HEK293 (cell line): ENCODE data around the gene THAP11.

Experiments
- CTCF ChIA-PET: fragments of 350-600 bp; formaldehyde crosslinking; extraction: SDS; loops from one replicate; lab custom pipeline; 2021; ENCODE audit warnings: antibody characterized with exemption; lab: Yijun Ruan, JAX
- POLR2A ChIA-PET: fragments of 300-600 bp; formaldehyde crosslinking; extraction: SDS; loops from one replicate; lab custom pipeline; 2020; ENCODE audit warnings: antibody characterized with exemption, inconsistent platforms; lab: Yijun Ruan, JAX
- H3K27ac ChIP-seq: fragments of 200-500 bp; sonication (Bioruptor generic); 2 replicates; pipeline ENCODE4 v1.5.1; 2014; ENCODE audit warnings: low read depth, low read length, control low read depth, inconsistent platforms; ENCODE audit errors: extremely low read depth
- H3K36me3 ChIP-seq, 2 experiments: fragments of 200-500 bp in 1 of 2; sonication (Bioruptor generic) in 1 of 2; 1 replicate in 1 of 2; 2 replicates in 1 of 2; pipeline ENCODE4 v1.5.1; 2014 to 2017; ENCODE audit warnings: inconsistent platforms in 2 of 2, low read length in 2 of 2; ENCODE audit not compliant: control insufficient read depth in 2 of 2, insufficient read depth in 1 of 2
- H3K4me1 ChIP-seq: fragments of 200-500 bp; sonication (Bioruptor generic); 2 replicates; pipeline ENCODE4 v1.5.1; 2014; ENCODE audit warnings: mild to moderate bottlenecking, low read length, inconsistent platforms; ENCODE audit not compliant: control insufficient read depth, insufficient read depth
- H3K4me3 ChIP-seq: 2 replicates; pipeline ENCODE4 v1.5.1; 2011; ENCODE audit warnings: low read depth, mild to moderate bottlenecking, control low read depth, low read length, moderate library complexity
- H3K9me3 ChIP-seq: fragments of 200-500 bp; sonication (Bioruptor generic); 2 replicates; pipeline ENCODE4 v1.5.1; 2014; ENCODE audit warnings: low read depth, low read length, inconsistent platforms; ENCODE audit not compliant: control insufficient read depth, insufficient read depth
- FEZF1 ChIP-seq: fragments of 450-650 bp; formaldehyde crosslinking; IDR thresholded peaks from 2 replicates; pipeline ENCODE4 v1.5.1; 2016; ENCODE audit warnings: missing biosample characterization, missing genetic modification characterization
- GLIS2 ChIP-seq: fragments of 450-650 bp; formaldehyde crosslinking; IDR thresholded peaks from 2 replicates; pipeline ENCODE4 v1.5.1; 2016; ENCODE audit warnings: missing biosample characterization, missing genetic modification characterization
- KLF1 ChIP-seq: fragments of 450-650 bp; formaldehyde crosslinking; IDR thresholded peaks from 2 replicates; pipeline ENCODE4 v1.5.1; 2016; ENCODE audit warnings: missing biosample characterization, missing genetic modification characterization
- MZF1 ChIP-seq: fragments of 450-650 bp; formaldehyde crosslinking; IDR thresholded peaks from 2 replicates; pipeline ENCODE4 v1.5.1; 2017; ENCODE audit warnings: missing biosample characterization, missing genetic modification characterization, borderline replicate concordance
- PRDM1 ChIP-seq: fragments of 450-650 bp; formaldehyde crosslinking; IDR thresholded peaks from 2 replicates; pipeline ENCODE4; 2016; ENCODE audit warnings: missing biosample characterization, missing genetic modification characterization
- SCRT1 ChIP-seq: fragments of 450-650 bp; formaldehyde crosslinking; IDR thresholded peaks from 2 replicates; pipeline ENCODE4 v1.5.1; 2016; ENCODE audit warnings: missing biosample characterization, missing genetic modification characterization, borderline replicate concordance
- SCRT2 ChIP-seq: fragments of 450-650 bp; formaldehyde crosslinking; IDR thresholded peaks from 2 replicates; pipeline ENCODE4 v1.5.1; 2016; ENCODE audit warnings: missing biosample characterization, missing genetic modification characterization
- ZBTB1 ChIP-seq: fragments of 450-650 bp; formaldehyde crosslinking; IDR thresholded peaks from 2 replicates; pipeline ENCODE4 v1.5.1; 2016; ENCODE audit warnings: missing biosample characterization, missing genetic modification characterization
- ZBTB8A ChIP-seq: fragments of 450-650 bp; formaldehyde crosslinking; IDR thresholded peaks from 2 replicates; pipeline ENCODE4 v1.5.1; 2016; ENCODE audit warnings: missing biosample characterization, missing genetic modification characterization
- ZNF169 ChIP-seq: fragments of 450-650 bp; formaldehyde crosslinking; IDR thresholded peaks from 2 replicates; pipeline ENCODE4 v1.5.1; 2016; ENCODE audit warnings: missing biosample characterization, missing genetic modification characterization
- ZNF174 ChIP-seq: fragments of 450-650 bp; formaldehyde crosslinking; IDR thresholded peaks from 2 replicates; pipeline ENCODE4 v1.5.0; 2017; ENCODE audit warnings: missing biosample characterization, mild to moderate bottlenecking, missing genetic modification characterization
- ZNF175 ChIP-seq: fragments of 450-650 bp; formaldehyde crosslinking; IDR thresholded peaks from 2 replicates; pipeline ENCODE4 v1.5.1; 2016; ENCODE audit warnings: missing biosample characterization, missing genetic modification characterization
- ZNF214 ChIP-seq: fragments of 450-650 bp; formaldehyde crosslinking; IDR thresholded peaks from 2 replicates; pipeline ENCODE4 v1.5.1; 2017; ENCODE audit warnings: missing biosample characterization, mild to moderate bottlenecking, missing genetic modification characterization, borderline replicate concordance
- ZNF311 ChIP-seq: fragments of 450-650 bp; formaldehyde crosslinking; IDR thresholded peaks from 2 replicates; pipeline ENCODE4 v1.5.1; 2017; ENCODE audit warnings: missing biosample characterization, missing genetic modification characterization, borderline replicate concordance
- ZNF391 ChIP-seq: fragments of 450-650 bp; formaldehyde crosslinking; IDR thresholded peaks from 2 replicates; pipeline ENCODE4 v1.5.1; 2016; ENCODE audit warnings: low read depth, missing biosample characterization, missing genetic modification characterization, borderline replicate concordance
- ZNF416 ChIP-seq: fragments of 450-650 bp; formaldehyde crosslinking; IDR thresholded peaks from 2 replicates; pipeline ENCODE4 v1.5.1; 2016; ENCODE audit warnings: missing biosample characterization, missing genetic modification characterization
- ZNF571 ChIP-seq: fragments of 450-650 bp; formaldehyde crosslinking; IDR thresholded peaks from 2 replicates; pipeline ENCODE4 v1.5.0; 2017; ENCODE audit warnings: missing biosample characterization, missing genetic modification characterization
- ZNF585B ChIP-seq: fragments of 450-650 bp; formaldehyde crosslinking; IDR thresholded peaks from 2 replicates; pipeline ENCODE4 v1.5.1; 2016; ENCODE audit warnings: missing biosample characterization, missing genetic modification characterization
- ZNF624 ChIP-seq: fragments of 450-650 bp; formaldehyde crosslinking; IDR thresholded peaks from 2 replicates; pipeline ENCODE4 v1.5.1; 2017; ENCODE audit warnings: missing biosample characterization, missing genetic modification characterization
- ZSCAN16 ChIP-seq: fragments of 450-650 bp; formaldehyde crosslinking; IDR thresholded peaks from 2 replicates; pipeline ENCODE4 v1.5.1; 2016; ENCODE audit warnings: missing biosample characterization, missing genetic modification characterization
- ZSCAN30 ChIP-seq: fragments of 450-650 bp; IDR thresholded peaks from 2 replicates; pipeline ENCODE4 v1.5.1; 2018; ENCODE audit warnings: missing biosample characterization, mild to moderate bottlenecking, missing genetic modification characterization, moderate library complexity
- TF ChIP-seq, protein P1 (sequence below): fragments of 450-650 bp; formaldehyde crosslinking; IDR thresholded peaks from 2 replicates; pipeline ENCODE4 v1.5.1; 2016; ENCODE audit warnings: missing biosample characterization, missing genetic modification characterization
- TF ChIP-seq, protein P2 (sequence below): fragments of 450-650 bp; formaldehyde crosslinking; IDR thresholded peaks from 2 replicates; pipeline ENCODE4 v1.5.1; 2016; ENCODE audit warnings: missing biosample characterization, missing genetic modification characterization
- TF ChIP-seq, protein P3 (sequence below): fragments of 450-650 bp; formaldehyde crosslinking; IDR thresholded peaks from 2 replicates; pipeline ENCODE4 v1.5.1; 2016; ENCODE audit warnings: missing biosample characterization, missing genetic modification characterization

THAP11 gene

DNA sequence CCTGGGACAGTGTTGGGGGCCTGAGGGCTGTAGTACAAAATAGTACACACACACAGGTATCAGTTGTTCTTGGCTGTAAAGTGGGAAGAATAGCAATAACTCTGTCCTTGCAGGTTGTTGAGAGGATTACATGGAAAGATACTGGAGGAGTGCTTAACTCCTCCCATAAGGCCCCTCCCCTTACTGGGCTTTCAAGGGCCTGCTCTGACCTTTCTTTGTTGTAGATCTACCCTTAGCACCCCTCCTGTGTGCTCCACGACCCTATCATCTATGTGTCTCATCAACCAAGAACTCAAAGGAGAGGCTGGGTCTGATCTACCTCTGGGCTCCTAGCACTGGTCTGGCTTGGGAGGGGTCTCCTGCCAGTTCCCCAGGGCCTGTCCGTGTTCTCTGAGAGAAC, 22.5 kb downstream of the THAP11 start (continued):
- TF ChIP-seq, protein P1, sequence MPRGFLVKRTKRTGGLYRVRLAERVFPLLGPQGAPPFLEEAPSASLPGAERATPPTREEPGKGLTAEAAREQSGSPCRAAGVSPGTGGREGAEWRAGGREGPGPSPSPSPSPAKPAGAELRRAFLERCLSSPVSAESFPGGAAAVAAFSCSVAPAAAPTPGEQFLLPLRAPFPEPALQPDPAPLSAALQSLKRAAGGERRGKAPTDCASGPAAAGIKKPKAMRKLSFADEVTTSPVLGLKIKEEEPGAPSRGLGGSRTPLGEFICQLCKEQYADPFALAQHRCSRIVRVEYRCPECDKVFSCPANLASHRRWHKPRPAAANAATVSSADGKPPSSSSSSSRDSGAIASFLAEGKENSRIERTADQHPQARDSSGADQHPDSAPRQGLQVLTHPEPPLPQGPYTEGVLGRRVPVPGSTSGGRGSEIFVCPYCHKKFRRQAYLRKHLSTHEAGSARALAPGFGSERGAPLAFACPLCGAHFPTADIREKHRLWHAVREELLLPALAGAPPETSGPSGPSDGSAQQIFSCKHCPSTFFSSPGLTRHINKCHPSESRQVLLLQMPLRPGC = no peak
- TF ChIP-seq ZNF169 (tag by site-specific recombination) = no peak

DNA sequence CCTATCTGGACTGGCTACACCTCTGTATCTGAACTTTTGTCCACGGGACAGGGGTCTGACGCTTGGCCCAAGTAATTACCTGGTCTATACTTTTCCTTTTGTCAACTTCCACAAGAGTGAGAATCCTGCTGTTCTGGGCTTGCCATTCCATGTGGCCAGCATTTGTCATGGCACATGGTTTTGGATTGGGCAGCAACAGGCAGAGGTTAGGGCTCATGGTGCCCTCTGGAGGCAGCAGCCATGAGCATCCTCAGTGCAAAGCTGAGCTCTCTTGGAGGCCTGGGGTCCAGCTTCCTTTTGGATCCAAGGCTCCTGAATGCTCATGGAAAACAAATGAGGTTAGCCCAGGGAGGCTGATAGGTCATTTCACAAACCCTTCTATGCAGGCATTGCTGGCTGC, 23.2 kb downstream of the THAP11 start:
- H3K4me3 ChIP-seq = no peak overlapping the region
- CTCF ChIA-PET = interaction anchor here (0.6 to 1.7 kb wide), 10 partner anchors 15 to 203 kb away, joined by 3 to 7 read pairs (median 4); partner anchors contain the start of gene NUTF2
- H3K27ac ChIP-seq = no peak overlapping the region
- TF ChIP-seq ZNF571 (no peak), SCRT1 (tag by site-specific recombination) (no peak), SCRT2 (tag by site-specific recombination) (peak; percentile 79), ZNF214 (no peak), ZSCAN30 (tag by site-specific recombination) (0 out of 2 replicates have a peak, but pooled peaks have one; percentile 42), ZNF175 (tag by site-specific recombination) (no peak), ZNF391 (no peak), ZBTB8A (no peak), FEZF1 (tag by site-specific recombination) (0 out of 2 replicates have a peak, but pooled peaks have one; percentile 10), ZNF624 (tag by site-specific recombination) (no peak), ZSCAN16 (no peak), ZNF416 (tag by site-specific recombination) (no peak)
- TF ChIP-seq, protein P2, sequence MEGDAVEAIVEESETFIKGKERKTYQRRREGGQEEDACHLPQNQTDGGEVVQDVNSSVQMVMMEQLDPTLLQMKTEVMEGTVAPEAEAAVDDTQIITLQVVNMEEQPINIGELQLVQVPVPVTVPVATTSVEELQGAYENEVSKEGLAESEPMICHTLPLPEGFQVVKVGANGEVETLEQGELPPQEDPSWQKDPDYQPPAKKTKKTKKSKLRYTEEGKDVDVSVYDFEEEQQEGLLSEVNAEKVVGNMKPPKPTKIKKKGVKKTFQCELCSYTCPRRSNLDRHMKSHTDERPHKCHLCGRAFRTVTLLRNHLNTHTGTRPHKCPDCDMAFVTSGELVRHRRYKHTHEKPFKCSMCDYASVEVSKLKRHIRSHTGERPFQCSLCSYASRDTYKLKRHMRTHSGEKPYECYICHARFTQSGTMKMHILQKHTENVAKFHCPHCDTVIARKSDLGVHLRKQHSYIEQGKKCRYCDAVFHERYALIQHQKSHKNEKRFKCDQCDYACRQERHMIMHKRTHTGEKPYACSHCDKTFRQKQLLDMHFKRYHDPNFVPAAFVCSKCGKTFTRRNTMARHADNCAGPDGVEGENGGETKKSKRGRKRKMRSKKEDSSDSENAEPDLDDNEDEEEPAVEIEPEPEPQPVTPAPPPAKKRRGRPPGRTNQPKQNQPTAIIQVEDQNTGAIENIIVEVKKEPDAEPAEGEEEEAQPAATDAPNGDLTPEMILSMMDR = peak; percentile 50
- H3K36me3 ChIP-seq = peaks cover 28 to 98% of the 10 kb centered on the region in 2 experiments
- peaks cover 3% of the 10 kb centered on the region; the same call in 1 of the 2 replicates for H3K4me1 ChIP-seq
- POLR2A ChIA-PET = interaction anchor here (0.6 to 1.0 kb wide), 7 partner anchors 14 to 59 kb away, joined by 3 to 9 read pairs (median 3); partner anchors contain the start of genes RANBP10 and TSNAXIP1
- no peaks in the 10 kb centered on the region for H3K9me3 ChIP-seq

DNA sequence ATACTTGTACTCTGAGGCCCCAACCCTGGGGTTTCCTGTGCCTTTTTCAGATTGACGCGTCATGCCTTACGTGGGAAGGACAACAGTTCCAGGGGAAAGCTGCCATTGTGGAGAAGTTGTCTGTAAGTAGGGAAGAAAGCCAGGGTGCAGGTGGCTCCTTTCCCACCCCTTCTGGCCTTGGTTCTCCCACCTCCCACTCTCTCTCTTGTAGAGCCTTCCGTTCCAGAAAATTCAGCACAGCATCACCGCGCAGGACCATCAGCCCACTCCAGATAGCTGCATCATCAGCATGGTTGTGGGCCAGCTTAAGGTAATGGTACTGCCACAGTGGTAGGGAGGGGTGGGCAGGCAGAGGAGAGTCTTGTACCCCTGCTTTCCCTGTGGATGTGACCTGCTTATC, 26.2 kb downstream of the THAP11 start:
- ChIA-PET CTCF (interaction anchor here (2.4 kb wide), 1 partner anchor 52 kb away, joined by 11 read pairs; no protein-coding TSS in a partner anchor), POLR2A (no interaction called here)
- Histone ChIP-seq H3K27ac (no peak overlapping the region), H3K4me3 (no peak overlapping the region), H3K4me1 (no peaks in the 10 kb centered on the region; the same call in 1 of the 2 replicates), H3K9me3 (no peaks in the 10 kb centered on the region), H3K36me3 (peaks cover 28 to 87% of the 10 kb centered on the region in 2 experiments)
- TF ChIP-seq ZBTB1 (tag by site-specific recombination) (no peak), MZF1 (tag by site-specific recombination) (no peak), GLIS2 (tag by site-specific recombination) (no peak), ZNF214 (no peak), PRDM1 (0 out of 2 replicates have a peak, but pooled peaks have one; percentile 4)

DNA sequence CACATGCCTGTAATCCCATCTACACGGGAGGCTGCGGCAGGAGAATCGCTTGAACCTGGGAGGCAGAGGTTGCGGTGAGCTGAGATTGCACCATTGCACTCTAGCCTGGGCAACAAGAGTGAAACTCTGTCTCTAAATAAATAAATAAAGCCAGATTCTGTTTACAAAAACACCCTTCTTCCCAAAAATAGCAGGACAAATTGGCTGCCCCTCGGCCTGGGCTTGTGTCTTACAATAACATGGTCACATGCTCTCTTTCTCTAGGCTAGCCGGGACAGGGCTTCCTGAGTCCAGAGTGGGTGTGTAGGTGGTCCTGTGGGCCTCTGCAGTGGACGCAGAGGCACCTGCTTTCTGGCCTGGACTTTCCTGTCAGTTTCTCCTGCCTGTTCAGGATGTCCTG, 27.5 kb downstream of the THAP11 start:
- H3K9me3 ChIP-seq = no peaks in the 10 kb centered on the region
- H3K4me1 ChIP-seq = no peaks in the 10 kb centered on the region
- H3K4me3 ChIP-seq = no peak overlapping the region
- no peak overlapping the region for H3K27ac ChIP-seq
- ChIA-PET CTCF (interaction anchor here (0.6 to 2.4 kb wide), 3 partner anchors 9 to 53 kb away, joined by 3 to 11 read pairs (median 3); no protein-coding TSS in a partner anchor), POLR2A (no interaction called here)
- peaks cover 28 to 79% of the 10 kb centered on the region in 2 experiments for H3K36me3 ChIP-seq
- TF ChIP-seq ZNF585B (tag by site-specific recombination) (no peak), ZNF416 (tag by site-specific recombination) (no peak), ZNF174 (no peak), ZNF311 (tag by site-specific recombination) (no peak), KLF1 (tag by site-specific recombination) (no peak), ZSCAN30 (tag by site-specific recombination) (no peak)
- TF ChIP-seq, protein P3, sequence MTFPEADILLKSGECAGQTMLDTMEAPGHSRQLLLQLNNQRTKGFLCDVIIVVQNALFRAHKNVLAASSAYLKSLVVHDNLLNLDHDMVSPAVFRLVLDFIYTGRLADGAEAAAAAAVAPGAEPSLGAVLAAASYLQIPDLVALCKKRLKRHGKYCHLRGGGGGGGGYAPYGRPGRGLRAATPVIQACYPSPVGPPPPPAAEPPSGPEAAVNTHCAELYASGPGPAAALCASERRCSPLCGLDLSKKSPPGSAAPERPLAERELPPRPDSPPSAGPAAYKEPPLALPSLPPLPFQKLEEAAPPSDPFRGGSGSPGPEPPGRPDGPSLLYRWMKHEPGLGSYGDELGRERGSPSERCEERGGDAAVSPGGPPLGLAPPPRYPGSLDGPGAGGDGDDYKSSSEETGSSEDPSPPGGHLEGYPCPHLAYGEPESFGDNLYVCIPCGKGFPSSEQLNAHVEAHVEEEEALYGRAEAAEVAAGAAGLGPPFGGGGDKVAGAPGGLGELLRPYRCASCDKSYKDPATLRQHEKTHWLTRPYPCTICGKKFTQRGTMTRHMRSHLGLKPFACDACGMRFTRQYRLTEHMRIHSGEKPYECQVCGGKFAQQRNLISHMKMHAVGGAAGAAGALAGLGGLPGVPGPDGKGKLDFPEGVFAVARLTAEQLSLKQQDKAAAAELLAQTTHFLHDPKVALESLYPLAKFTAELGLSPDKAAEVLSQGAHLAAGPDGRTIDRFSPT (tag by site-specific recombination) = no peak
